Measurements from ENCODE around the gene MINDY1.

MINDY1 gene

DNA sequence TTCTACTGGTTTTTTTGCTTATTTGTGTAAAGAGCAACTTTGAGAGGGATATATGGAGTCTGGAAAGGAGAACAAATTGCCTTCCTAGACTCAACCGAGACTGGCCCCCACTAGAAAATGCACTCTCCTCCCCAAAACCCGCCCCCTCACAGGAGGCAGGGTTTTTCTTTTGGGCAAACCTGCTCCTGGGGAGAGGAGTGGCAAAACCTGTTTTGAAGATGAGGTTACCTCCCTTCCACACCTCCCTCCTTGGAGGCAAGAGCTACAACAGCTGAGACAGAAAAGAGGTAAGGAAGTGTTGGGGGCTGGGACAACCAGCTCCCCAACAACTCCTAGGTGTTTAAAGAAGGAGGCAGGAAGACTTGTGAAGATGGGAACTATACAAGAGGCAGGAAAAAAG is 29.7 kb upstream of the MINDY1 start, which contains the start of gene BNIPL:
TSS of gene BNIPL (plus strand) at position 231 of the 400 bp plus-strand sequence. CDS start at position 371, 140 bp downstream.
- TF ChIP-seq, protein P1, sequence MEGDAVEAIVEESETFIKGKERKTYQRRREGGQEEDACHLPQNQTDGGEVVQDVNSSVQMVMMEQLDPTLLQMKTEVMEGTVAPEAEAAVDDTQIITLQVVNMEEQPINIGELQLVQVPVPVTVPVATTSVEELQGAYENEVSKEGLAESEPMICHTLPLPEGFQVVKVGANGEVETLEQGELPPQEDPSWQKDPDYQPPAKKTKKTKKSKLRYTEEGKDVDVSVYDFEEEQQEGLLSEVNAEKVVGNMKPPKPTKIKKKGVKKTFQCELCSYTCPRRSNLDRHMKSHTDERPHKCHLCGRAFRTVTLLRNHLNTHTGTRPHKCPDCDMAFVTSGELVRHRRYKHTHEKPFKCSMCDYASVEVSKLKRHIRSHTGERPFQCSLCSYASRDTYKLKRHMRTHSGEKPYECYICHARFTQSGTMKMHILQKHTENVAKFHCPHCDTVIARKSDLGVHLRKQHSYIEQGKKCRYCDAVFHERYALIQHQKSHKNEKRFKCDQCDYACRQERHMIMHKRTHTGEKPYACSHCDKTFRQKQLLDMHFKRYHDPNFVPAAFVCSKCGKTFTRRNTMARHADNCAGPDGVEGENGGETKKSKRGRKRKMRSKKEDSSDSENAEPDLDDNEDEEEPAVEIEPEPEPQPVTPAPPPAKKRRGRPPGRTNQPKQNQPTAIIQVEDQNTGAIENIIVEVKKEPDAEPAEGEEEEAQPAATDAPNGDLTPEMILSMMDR (IDR thresholded peaks at IDR 0.05; ENCODE audit: control insufficient read depth, extremely low read depth, insufficient read depth): no peak
- H3K4me3 ChIP-seq (ENCODE audit: low read depth, low read length): no peak within 1 kb of the TSS
- no peak for DNase-seq (ENCODE audit: low read depth)

DNA sequence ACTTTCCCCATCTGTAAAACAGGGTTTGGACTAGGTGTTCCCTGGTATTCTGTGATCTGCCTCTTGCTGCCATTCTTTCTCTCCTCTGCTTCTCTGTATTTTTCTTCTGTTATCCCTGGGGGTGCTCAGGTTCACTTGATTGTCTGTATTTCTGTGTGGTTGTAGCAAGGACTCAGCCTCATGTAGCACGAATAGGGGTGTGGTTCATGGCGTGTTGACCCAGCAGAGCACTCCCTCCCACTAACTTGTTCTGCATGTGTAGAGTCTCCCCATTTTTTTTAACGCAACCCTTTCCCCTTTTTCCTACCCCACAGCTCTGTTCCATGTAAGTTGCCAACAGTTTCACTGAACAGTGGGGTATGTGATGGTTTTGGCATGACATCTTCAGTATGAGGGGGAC is 28.5 kb upstream of the MINDY1 start:
- no peak overlapping the region for H3K4me3 ChIP-seq (ENCODE audit: low read depth, low read length)
- TF ChIP-seq, protein P1 (IDR thresholded peaks at IDR 0.05; ENCODE audit: control insufficient read depth, extremely low read depth, insufficient read depth): no peak
- DNase-seq (ENCODE audit: low read depth): no peak

DNA sequence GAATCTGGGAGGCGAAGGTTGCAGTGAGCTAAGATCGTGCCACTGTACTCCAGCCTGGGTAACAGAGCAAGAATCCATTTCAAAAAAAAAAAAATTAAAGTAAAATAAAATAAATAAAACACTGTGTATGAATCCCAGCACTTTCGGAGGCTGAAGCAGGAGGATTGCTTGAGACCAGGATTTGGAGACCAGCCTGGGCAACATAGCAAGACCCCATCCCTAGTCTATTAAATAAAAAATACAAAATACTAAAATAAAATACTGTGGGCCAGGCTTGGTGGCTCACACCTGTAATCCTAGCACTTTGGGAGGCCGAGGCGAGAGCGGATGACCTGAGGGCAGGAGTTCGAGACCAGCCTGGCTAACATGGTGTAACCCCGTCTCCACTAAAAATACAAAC is 25.5 kb upstream of the MINDY1 start:
- no peak for DNase-seq (ENCODE audit: low read depth)
- TF ChIP-seq, protein P1 (IDR thresholded peaks at IDR 0.05; ENCODE audit: control insufficient read depth, extremely low read depth, insufficient read depth): no peak
- H3K4me3 ChIP-seq (ENCODE audit: low read depth, low read length): no peak overlapping the region

DNA sequence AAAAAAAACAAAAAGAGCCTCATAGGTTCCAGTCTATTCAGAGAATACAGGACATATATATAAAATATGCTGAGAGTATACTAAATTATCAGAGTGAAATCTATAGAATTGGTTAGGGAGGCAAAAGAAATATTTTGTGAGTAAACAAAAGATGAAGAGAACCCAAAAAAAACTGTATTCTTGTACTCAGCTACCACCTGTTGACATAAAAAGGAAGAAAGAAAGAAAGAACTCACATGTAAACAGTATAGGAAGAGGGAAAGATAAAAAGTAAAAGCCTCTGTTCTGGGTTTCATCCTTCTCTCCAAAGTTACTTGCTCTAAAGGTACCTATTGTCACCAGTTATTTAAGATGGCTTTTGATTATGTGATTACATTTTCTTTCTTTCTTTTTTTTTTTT is 19.8 kb upstream of the MINDY1 start:
- DNase-seq (ENCODE audit: low read depth): no peak
- TF ChIP-seq, protein P1 (IDR thresholded peaks at IDR 0.05; ENCODE audit: control insufficient read depth, extremely low read depth, insufficient read depth): no peak
- H3K4me3 ChIP-seq (ENCODE audit: low read depth, low read length): no peak overlapping the region

DNA sequence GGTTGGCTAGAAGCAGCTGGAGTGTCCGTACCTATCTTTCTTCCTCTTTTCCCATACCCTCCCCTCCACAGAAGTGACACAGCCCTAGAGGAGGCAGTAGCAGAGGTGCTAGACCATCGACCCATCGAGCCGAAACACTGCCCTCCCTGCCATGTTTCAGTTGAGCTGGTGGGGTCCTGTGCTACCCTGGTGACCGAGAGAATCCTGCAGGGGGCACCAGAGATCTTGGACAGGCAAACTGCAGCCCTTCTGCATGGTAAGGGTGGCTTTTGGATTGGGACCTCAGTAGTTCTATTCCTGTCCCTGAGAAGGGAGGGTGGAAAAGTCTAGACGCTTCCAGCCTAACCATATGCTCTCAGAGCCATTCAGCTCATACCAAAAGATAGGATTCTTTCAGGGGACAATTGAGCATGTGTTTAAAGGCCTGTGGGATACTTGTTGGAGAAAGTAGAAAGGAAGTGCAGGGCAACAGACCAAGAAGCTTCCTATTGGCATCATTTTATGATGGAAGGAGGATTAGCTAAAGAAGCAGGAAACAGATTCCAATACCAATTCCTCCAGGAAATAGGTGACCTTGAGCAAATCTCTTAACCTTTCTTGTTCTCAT is 17.9 kb upstream of the MINDY1 start:
- DNase-seq (ENCODE audit: low read depth): no peak
- H3K4me3 ChIP-seq (ENCODE audit: low read depth, low read length): no peak overlapping the region
- TF ChIP-seq, protein P1 (IDR thresholded peaks at IDR 0.05; ENCODE audit: control insufficient read depth, extremely low read depth, insufficient read depth): peak; percentile 60

DNA sequence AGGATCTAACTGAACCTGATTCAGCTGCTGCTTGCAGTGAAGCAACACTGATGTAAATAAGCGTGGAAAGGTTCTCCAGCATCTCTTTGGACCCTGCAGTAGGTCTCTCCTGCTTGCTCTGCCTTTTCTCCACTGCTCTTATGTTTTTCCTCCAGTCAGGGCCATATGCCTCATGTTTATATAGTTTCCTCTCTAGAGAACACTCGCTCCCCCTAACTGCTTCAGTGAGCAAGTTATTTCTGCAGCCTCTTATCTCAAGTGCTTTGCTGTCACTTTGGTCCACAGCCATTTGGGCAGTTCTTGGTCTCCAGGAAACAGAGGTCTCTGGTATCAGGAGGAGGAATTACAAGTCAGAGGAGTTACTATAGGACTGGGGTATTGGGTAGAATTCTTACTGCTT is 6.8 kb upstream of the MINDY1 start:
- no peak for DNase-seq (ENCODE audit: low read depth)
- no peak overlapping the region for H3K4me3 ChIP-seq (ENCODE audit: low read depth, low read length)
- TF ChIP-seq, protein P1 (IDR thresholded peaks at IDR 0.05; ENCODE audit: control insufficient read depth, extremely low read depth, insufficient read depth): no peak
